ENCODE results near the gene ADCK2. TPM values are rescaled to one million over a fixed set of nuclear protein-coding genes. Genes with fewer than 3 reads are reported as not detected.
"Not testable (repeated sequence)": the region's sequence is repeated elsewhere in the genome, so short reads cannot be mapped to it uniquely, and the experiment has no call there.

The ADCK2 gene
- total RNA-seq, 4 donors from 2014 or later, result 19.9 to 46.1 (median 32.7) TPM

DNA sequence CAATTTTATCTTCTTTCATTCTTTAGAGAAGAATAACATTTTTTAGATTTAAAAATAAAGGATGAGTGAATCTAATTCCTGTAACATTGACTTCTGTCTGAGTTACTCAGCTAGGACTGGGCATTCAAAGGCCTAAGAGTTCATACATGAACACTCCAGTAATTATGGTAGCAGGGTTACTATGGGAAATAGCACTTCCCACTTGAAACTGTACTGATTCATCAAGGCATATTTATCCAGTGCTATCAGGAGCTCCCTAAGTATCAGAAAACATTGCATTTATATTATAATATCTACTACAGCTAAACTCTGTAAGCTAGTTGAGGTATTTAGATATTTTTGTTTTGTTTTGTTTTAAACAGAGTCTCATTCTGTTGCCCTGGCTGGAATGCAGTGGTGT lies 65.5 kb downstream of the ADCK2 start:
- intact Hi-C loops (cut with DNase I), result no loop called here
- TF ChIP-seq, protein P1, sequence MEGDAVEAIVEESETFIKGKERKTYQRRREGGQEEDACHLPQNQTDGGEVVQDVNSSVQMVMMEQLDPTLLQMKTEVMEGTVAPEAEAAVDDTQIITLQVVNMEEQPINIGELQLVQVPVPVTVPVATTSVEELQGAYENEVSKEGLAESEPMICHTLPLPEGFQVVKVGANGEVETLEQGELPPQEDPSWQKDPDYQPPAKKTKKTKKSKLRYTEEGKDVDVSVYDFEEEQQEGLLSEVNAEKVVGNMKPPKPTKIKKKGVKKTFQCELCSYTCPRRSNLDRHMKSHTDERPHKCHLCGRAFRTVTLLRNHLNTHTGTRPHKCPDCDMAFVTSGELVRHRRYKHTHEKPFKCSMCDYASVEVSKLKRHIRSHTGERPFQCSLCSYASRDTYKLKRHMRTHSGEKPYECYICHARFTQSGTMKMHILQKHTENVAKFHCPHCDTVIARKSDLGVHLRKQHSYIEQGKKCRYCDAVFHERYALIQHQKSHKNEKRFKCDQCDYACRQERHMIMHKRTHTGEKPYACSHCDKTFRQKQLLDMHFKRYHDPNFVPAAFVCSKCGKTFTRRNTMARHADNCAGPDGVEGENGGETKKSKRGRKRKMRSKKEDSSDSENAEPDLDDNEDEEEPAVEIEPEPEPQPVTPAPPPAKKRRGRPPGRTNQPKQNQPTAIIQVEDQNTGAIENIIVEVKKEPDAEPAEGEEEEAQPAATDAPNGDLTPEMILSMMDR (IDR thresholded peaks at IDR 0.05), result no peak
- TF ChIP-seq POLR2A (IDR thresholded peaks at IDR 0.05), result no peak
- H3K27me3 ChIP-seq, result no peaks in the 10 kb centered on the region
- H3K4me1 ChIP-seq, result peaks cover 0 to 7% of the 10 kb centered on the region in 2 donors
- H3K9me3 ChIP-seq, result no peaks in the 10 kb centered on the region
- peaks cover 0 to 4% of the 10 kb centered on the region in 2 donors for H3K36me3 ChIP-seq
- no peak for DNase-seq
- H3K27ac ChIP-seq, result peak overlapping the region in 2 of 3 donors; percentile 26 to 27
- no peak overlapping the region for H3K4me3 ChIP-seq (replicated peaks in 1 of 3)

DNA sequence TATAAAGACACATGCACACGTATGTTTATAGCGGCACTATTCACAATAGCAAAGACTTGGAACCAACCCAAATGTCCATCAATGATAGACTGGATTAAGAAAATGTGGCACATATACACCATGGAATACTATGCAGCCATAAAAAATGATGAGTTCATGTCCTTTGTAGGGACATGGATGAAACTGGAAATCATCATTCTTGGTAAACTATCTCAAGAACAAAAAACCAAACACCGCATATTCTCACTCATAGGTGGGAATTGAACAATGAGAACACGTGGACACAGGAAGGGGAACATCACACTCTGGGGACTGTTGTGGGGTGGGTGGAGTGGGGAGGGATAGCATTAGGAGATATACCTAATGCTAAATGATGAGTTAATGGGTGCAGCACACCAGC lies 70.5 kb downstream of the ADCK2 start:
- H3K27ac ChIP-seq; DNase-seq; H3K4me1 ChIP-seq; intact Hi-C loops (cut with DNase I); H3K36me3 ChIP-seq; H3K27me3 ChIP-seq; H3K4me3 ChIP-seq (replicated peaks in 1 of 3); H3K9me3 ChIP-seq: not testable (repeated sequence)
- 94 to 98% methylated on average over 2 of the region's 4 CpGs for WGBS, 2 donors

- Histone ChIP-seq H3K27ac (no peak overlapping the region), H3K9me3 (no peaks in the 10 kb centered on the region), H3K4me1 (peaks cover 0 to 6% of the 10 kb centered on the region in 2 donors), H3K4me3 (replicated peaks in 1 of 3) (no peak overlapping the region), H3K36me3 (peaks cover 4 to 7% of the 10 kb centered on the region in 2 donors), H3K27me3 (no peaks in the 10 kb centered on the region)
- no peak for DNase-seq
- intact Hi-C loops (cut with DNase I), result no loop called here
- WGBS, 2 donors, result 76 to 79% methylated on average over 2 of the region's 2 CpGs
- no peak for TF ChIP-seq POLR2A (IDR thresholded peaks at IDR 0.05)
- TF ChIP-seq, protein P1 (IDR thresholded peaks at IDR 0.05), result no peak
Measured at GRCh38 chr7:140744005-140744404, 71.3 kb downstream of the ADCK2 start.

Small RNA genes lying within 50 kb of the gene (small RNA-seq; reads per million reads assigned to genes)
- not detected for gene RN7SL771P

Other genes starting within 250 kb of the ADCK2 start
- 10 to 100 TPM; 60.2 to 87.9 (median 69.1) TPM for gene MKRN1, start 193.4 kb upstream of the ADCK2 start, total RNA-seq
- gene DENND2A, start 32.1 kb upstream of the ADCK2 start, total RNA-seq, result 10 to 100 TPM in 1 of 4 donors, 1 to 10 TPM in 3; 2.0 to 10.9 (median 5.1) TPM
- gene NDUFB2, start 23.8 kb downstream of the ADCK2 start, total RNA-seq, result 100 to 1,000 TPM; 213 to 955 (median 698) TPM